Activated naive CD4-positive, alpha-beta T cell treated with Interleukin-2 at 50 U/mL for 16 hours (primary cell): ENCODE results near the gene PTH2R.
"Not testable (repeated sequence)": the region's sequence is repeated elsewhere in the genome, so short reads cannot be mapped to it uniquely, and the experiment has no call there.

Experiments
- DNase-seq: peaks from one replicate; pipeline ENCODE4 v3.0.0-alpha.2; 2020

Gene PTH2R

GRCh38 chr2:208488686-208489564 lies 82.3 kb downstream of the PTH2R start:
- no peak for DNase-seq

DNA sequence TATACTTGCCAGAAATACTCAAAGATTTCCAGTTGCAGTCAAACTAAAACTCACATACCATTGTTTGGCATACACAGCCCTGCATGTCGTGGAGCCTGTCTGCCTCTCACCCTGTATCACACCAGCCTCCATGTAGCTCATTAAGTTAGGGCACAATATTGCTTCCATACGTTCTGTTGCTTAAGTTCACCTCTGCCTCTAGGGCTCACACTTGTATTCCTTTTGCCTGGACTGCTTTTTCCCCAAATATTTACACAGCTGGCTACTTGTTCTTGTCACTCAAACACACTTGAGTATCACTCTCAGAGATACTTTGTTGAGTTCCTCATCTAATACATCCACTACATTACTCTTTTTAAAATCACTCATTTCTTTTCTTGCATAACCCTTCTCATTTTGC lies 83.1 kb downstream of the PTH2R start:
- DNase-seq, result no peak

- no peak for DNase-seq
These were observed 83.9 kb downstream of the PTH2R start for GRCh38 chr2:208490492-208490891.

DNA sequence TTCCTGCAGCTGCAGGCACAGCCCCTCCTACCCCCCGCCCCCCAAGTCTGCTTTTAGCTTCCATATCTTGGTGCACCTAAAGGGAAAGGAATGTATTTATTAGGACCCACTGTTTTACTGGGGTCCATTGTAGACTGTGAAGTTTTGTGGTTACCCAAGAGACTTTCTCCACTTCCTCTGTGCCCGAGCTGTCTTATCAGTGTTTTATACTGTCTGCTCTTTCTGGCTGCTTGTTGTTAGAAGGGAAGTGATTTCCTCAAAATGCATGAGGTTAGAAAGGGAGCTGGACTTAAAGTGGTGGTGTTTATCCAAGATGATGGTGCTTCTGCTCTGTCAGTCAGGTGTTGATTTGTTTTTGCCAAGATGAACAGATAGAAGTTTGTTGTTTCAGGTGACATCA lies 85.0 kb downstream of the PTH2R start:
- no peak for DNase-seq

GRCh38 chr2:208492069-208492468 lies 85.5 kb downstream of the PTH2R start:
- DNase-seq, result no peak

DNA sequence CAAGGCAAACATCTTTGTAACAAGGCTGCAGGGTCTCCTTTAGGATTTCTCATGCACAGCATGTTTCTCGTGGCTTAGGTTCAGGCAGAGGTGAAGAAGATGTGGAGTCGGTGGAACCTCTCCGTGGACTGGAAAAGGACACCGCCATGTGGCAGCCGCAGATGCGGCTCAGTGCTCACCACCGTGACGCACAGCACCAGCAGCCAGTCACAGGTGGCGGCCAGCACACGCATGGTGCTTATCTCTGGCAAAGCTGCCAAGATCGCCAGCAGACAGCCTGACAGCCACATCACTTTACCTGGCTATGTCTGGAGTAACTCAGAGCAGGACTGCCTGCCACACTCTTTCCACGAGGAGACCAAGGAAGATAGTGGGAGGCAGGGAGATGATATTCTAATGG lies 86.6 kb downstream of the PTH2R start:
- DNase-seq, result no peak

DNA sequence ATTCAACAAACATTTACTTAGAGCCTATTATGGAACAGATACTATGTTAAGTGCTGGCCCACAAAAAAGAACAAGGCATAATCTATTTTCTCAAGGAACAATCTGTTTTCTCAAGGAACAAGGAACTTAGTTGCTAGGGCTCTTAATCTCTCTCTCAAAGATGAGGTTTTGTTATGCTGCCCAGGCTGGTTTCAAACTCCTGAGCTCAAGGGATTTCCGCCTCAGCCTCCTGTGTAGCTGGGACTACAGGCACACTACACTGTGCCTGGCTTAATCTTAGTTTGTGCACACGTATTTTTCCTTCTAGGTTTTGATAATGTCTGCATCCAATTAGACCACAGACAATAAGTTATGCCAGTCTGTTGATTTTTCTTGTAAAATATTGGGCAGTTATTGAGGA lies 89.5 kb downstream of the PTH2R start:
- no peak for DNase-seq

GRCh38 chr2:208501206-208501605 lies 94.6 kb downstream of the PTH2R start:
- no peak for DNase-seq

- no peak for DNase-seq
These were observed 95.7 kb downstream of the PTH2R start for GRCh38 chr2:208502288-208502687.

- not testable (repeated sequence) for DNase-seq
These were observed 98.8 kb downstream of the PTH2R start for GRCh38 chr2:208505365-208505764.

- DNase-seq, result no peak
These were observed 103.0 kb downstream of the PTH2R start for GRCh38 chr2:208509586-208509985.

DNA sequence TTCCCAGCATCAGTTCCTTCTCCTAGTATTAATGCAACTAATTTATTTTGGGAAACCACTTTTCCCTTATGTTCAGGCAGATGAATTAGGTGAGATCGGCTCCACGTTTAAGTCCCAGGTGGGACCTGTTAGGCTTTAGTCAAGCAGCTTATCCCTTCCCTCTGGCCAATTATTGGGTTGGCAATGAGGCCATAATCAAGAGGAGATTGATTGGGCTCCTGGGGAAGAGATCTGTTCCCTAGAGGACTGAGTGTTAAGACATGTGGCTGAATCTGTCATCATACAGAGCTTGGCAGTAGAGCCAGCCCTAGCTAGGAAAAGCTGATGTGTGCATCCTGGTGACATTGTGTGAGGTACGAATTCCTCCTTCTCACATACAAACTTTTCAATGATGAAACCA lies 104.4 kb downstream of the PTH2R start:
- DNase-seq, result no peak

GRCh38 chr2:208511573-208511972 lies 105.0 kb downstream of the PTH2R start:
- no peak for DNase-seq

- DNase-seq, result no peak
These were observed 108.5 kb downstream of the PTH2R start for GRCh38 chr2:208515099-208515498.

GRCh38 chr2:208523069-208523468 lies 116.5 kb downstream of the PTH2R start:
- not testable (repeated sequence) for DNase-seq

- DNase-seq, result not testable (repeated sequence)
These were observed 118.6 kb downstream of the PTH2R start for GRCh38 chr2:208525165-208525564.

DNA sequence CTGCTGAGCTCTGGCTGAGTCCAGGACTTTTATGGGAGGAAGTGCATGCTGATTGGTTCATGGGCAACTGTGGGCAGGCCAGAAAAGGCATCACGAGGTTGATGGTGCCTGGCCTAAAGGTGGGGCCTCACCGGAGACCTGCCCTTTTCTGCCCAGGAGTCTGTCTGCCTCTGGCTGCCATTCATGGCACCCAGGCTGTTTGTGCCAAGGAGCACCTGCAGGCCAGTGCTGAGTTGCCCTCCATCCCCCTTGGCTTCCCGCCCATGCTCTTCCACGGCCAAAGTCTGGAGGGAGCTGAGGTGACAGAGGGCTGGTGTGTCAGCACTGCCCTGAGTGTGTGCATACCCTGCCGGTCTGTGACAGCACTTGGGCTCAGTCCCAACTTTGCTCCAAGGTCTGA lies 123.2 kb downstream of the PTH2R start:
- DNase-seq, result no peak

- no peak for DNase-seq
These were observed 124.8 kb downstream of the PTH2R start for GRCh38 chr2:208531361-208531760.

DNA sequence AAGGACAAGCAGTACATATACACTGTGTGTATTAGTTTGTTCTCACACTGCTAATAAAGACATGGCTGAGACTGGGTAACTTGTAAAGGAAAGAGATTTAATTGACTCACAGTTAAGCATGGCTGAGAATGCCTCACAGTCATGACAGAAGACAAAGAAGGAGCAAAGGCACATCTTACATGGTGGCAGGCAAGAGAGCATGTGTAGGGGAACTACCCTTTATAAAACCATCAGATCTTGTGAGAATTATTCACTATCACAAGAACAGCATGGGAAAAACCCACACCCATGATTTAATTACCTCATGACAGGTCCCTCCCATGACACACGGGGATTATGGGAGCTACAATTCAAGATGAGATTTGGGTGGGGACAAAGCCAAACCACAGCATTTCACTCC lies 129.0 kb downstream of the PTH2R start:
- not testable (repeated sequence) for DNase-seq

- DNase-seq, result no peak
These were observed 134.9 kb downstream of the PTH2R start for GRCh38 chr2:208541461-208541988.

DNA sequence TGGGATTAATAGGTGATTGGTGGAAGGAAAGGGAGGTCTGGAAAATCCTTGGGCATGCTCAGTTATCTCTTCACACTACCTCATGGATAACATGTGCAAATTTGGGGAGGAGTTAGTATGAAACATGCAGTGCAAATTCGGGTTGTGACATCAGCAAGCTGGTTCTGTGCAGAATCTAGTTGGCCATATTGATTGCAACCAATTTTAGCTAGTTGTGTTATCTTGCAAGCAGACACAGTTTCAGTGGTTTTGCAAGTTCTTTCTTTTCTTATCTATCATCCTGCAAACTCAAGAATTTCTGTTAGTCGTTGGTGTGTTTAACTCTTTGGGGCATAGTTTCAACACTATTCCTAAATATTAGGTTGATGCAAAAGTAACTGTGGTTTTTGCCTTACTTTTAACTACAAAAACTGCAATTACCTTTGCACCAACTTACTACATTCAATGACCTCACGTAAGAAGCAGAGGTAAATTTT lies 135.4 kb downstream of the PTH2R start:
- no peak for DNase-seq

DNA sequence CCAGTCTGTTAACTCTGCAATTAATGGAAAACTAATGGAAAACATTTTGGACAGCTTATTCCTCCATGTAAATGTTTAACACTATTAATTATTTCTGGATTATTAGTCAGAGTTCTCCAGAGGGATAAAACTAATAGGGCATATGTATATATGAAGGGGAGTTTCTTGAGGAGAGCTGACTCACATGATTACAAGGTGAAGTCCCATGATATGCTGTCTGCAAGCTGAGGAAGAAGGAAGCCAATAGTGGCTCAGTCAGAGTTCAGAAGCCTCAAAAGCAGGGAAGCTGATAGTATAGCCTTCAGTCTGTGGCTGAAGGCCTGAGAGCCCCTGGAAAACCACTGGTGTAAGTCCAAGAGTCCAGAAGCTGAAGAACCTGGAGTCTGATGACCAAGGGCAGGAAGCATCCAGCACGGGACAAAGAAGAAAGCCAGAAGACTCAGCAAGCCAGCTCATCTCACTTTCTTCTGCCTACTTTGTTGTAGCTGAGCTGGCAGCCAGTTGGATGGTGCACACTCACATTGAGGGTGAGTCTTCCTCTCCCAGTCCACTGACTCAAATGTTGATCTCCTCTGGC lies 136.0 kb downstream of the PTH2R start:
- DNase-seq, result no peak
